ENCODE results near the gene IL12B.
A peak's percentile ranks its signal among the peaks of the same experiment; 100 is the strongest.

IL12B gene

GRCh38 chr5:159333545-159333925 is 3.2 kb upstream of the IL12B start:
- peaks cover 8 to 15% of the 10 kb centered on the region in 2 donors for H3K27me3 ChIP-seq (ENCODE audit: control insufficient read depth in 1 of 2, insufficient read depth in 2 of 2, low read length in 2 of 2)
- no peak overlapping the region for H3K4me3 ChIP-seq (ENCODE audit: low read length in 2 of 2)
- H3K4me1 ChIP-seq (ENCODE audit: control insufficient read depth, insufficient read depth, low read length), result no peaks in the 10 kb centered on the region
- H3K9ac ChIP-seq (ENCODE audit: low read length in 2 of 2), result no peak overlapping the region
- no peaks in the 10 kb centered on the region for H3K36me3 ChIP-seq (ENCODE audit: control insufficient read depth in 2 of 2, insufficient read depth in 2 of 2, low read length in 2 of 2)
- H3K9me3 ChIP-seq (ENCODE audit: control insufficient read depth in 2 of 2, low read length in 2 of 2), result no peaks in the 10 kb centered on the region
- H3K27ac ChIP-seq (ENCODE audit: low read length), result no peak overlapping the region

- no peak overlapping the region for H3K4me3 ChIP-seq (ENCODE audit: low read length in 2 of 2)
- no peaks in the 10 kb centered on the region for H3K9me3 ChIP-seq (ENCODE audit: control insufficient read depth in 2 of 2, low read length in 2 of 2)
- H3K9ac ChIP-seq (ENCODE audit: low read length in 2 of 2), result no peak overlapping the region
- no peaks in the 10 kb centered on the region for H3K36me3 ChIP-seq (ENCODE audit: control insufficient read depth in 2 of 2, insufficient read depth in 2 of 2, low read length in 2 of 2)
- H3K27ac ChIP-seq (ENCODE audit: low read length), result no peak overlapping the region
- no peaks in the 10 kb centered on the region for H3K4me1 ChIP-seq (ENCODE audit: control insufficient read depth, insufficient read depth, low read length)
- peaks cover 8 to 17% of the 10 kb centered on the region in 2 donors for H3K27me3 ChIP-seq (ENCODE audit: control insufficient read depth in 1 of 2, insufficient read depth in 2 of 2, low read length in 2 of 2)
These were observed 2.7 kb upstream of the IL12B start for GRCh38 chr5:159332800-159333544.

- no peaks in the 10 kb centered on the region for H3K4me1 ChIP-seq (ENCODE audit: control insufficient read depth, insufficient read depth, low read length)
- peak overlapping the region in 1 of 2 donors; percentile 58 for H3K4me3 ChIP-seq (ENCODE audit: low read length in 2 of 2)
- no peak overlapping the region for H3K9ac ChIP-seq (ENCODE audit: low read length in 2 of 2)
- no peaks in the 10 kb centered on the region for H3K36me3 ChIP-seq (ENCODE audit: control insufficient read depth in 2 of 2, insufficient read depth in 2 of 2, low read length in 2 of 2)
- no peaks in the 10 kb centered on the region for H3K9me3 ChIP-seq (ENCODE audit: control insufficient read depth in 2 of 2, low read length in 2 of 2)
- H3K27me3 ChIP-seq (ENCODE audit: control insufficient read depth in 1 of 2, insufficient read depth in 2 of 2, low read length in 2 of 2), result peaks cover 8 to 20% of the 10 kb centered on the region in 2 donors
- H3K27ac ChIP-seq (ENCODE audit: low read length), result no peak overlapping the region
These were observed 1.0 kb upstream of the IL12B start for GRCh38 chr5:159331093-159331973.

GRCh38 chr5:159324986-159325385 is 5.3 kb downstream of the IL12B start:
- Histone ChIP-seq H3K4me1 (ENCODE audit: control insufficient read depth, insufficient read depth, low read length) (no peaks in the 10 kb centered on the region), H3K9ac (ENCODE audit: low read length in 2 of 2) (no peak overlapping the region), H3K4me3 (ENCODE audit: low read length in 2 of 2) (no peak overlapping the region), H3K36me3 (ENCODE audit: control insufficient read depth in 2 of 2, insufficient read depth in 2 of 2, low read length in 2 of 2) (no peaks in the 10 kb centered on the region), H3K9me3 (ENCODE audit: control insufficient read depth in 2 of 2, low read length in 2 of 2) (no peaks in the 10 kb centered on the region), H3K27ac (ENCODE audit: low read length) (no peak overlapping the region), H3K27me3 (ENCODE audit: control insufficient read depth in 1 of 2, insufficient read depth in 2 of 2, low read length in 2 of 2) (peaks cover 0 to 13% of the 10 kb centered on the region in 2 donors)

- Histone ChIP-seq H3K4me3 (ENCODE audit: low read length in 2 of 2) (no peak overlapping the region), H3K9ac (ENCODE audit: low read length in 2 of 2) (no peak overlapping the region), H3K27me3 (ENCODE audit: control insufficient read depth in 1 of 2, insufficient read depth in 2 of 2, low read length in 2 of 2) (peaks cover 0 to 12% of the 10 kb centered on the region in 2 donors), H3K9me3 (ENCODE audit: control insufficient read depth in 2 of 2, low read length in 2 of 2) (no peaks in the 10 kb centered on the region), H3K36me3 (ENCODE audit: control insufficient read depth in 2 of 2, insufficient read depth in 2 of 2, low read length in 2 of 2) (no peaks in the 10 kb centered on the region), H3K4me1 (ENCODE audit: control insufficient read depth, insufficient read depth, low read length) (no peaks in the 10 kb centered on the region), H3K27ac (ENCODE audit: low read length) (no peak overlapping the region)
These were observed 6.1 kb downstream of the IL12B start for GRCh38 chr5:159324102-159324755.

- H3K9me3 ChIP-seq (ENCODE audit: control insufficient read depth in 2 of 2, low read length in 2 of 2), result peaks cover 0 to 2% of the 10 kb centered on the region in 2 donors
These were observed 8.1 kb downstream of the IL12B start for GRCh38 chr5:159322180-159322579.

GRCh38 chr5:159319832-159320231 is 10.5 kb downstream of the IL12B start:
- Histone ChIP-seq H3K9me3 (ENCODE audit: control insufficient read depth in 2 of 2, low read length in 2 of 2) (peaks cover 0 to 2% of the 10 kb centered on the region in 2 donors), H3K27ac (ENCODE audit: low read length) (no peak overlapping the region)

More at GRCh38 chr5:159322180-159322579, 8.1 kb downstream of the IL12B start:
- no peaks in the 10 kb centered on the region for H3K36me3 ChIP-seq (ENCODE audit: control insufficient read depth in 2 of 2, insufficient read depth in 2 of 2, low read length in 2 of 2)
- no peak overlapping the region for H3K27ac ChIP-seq (ENCODE audit: low read length)
- no peaks in the 10 kb centered on the region for H3K4me1 ChIP-seq (ENCODE audit: control insufficient read depth, insufficient read depth, low read length)
- no peak overlapping the region for H3K9ac ChIP-seq (ENCODE audit: low read length in 2 of 2)
- no peak overlapping the region for H3K4me3 ChIP-seq (ENCODE audit: low read length in 2 of 2)
- H3K27me3 ChIP-seq (ENCODE audit: control insufficient read depth in 1 of 2, insufficient read depth in 2 of 2, low read length in 2 of 2), result peaks cover 0 to 3% of the 10 kb centered on the region in 2 donors

GRCh38 chr5:159319363-159319762 is 10.9 kb downstream of the IL12B start:
- peaks cover 0 to 2% of the 10 kb centered on the region in 2 donors for H3K9me3 ChIP-seq (ENCODE audit: control insufficient read depth in 2 of 2, low read length in 2 of 2)
- H3K4me1 ChIP-seq (ENCODE audit: control insufficient read depth, insufficient read depth, low read length), result no peaks in the 10 kb centered on the region

More at GRCh38 chr5:159319832-159320231, 10.5 kb downstream of the IL12B start:
- Histone ChIP-seq H3K4me1 (ENCODE audit: control insufficient read depth, insufficient read depth, low read length) (no peaks in the 10 kb centered on the region), H3K4me3 (ENCODE audit: low read length in 2 of 2) (no peak overlapping the region), H3K36me3 (ENCODE audit: control insufficient read depth in 2 of 2, insufficient read depth in 2 of 2, low read length in 2 of 2) (no peaks in the 10 kb centered on the region), H3K27me3 (ENCODE audit: control insufficient read depth in 1 of 2, insufficient read depth in 2 of 2, low read length in 2 of 2) (peaks cover 0 to under 1% of the 10 kb centered on the region in 2 donors), H3K9ac (ENCODE audit: low read length in 2 of 2) (no peak overlapping the region)

GRCh38 chr5:159318448-159318847 is 11.8 kb downstream of the IL12B start:
- no peaks in the 10 kb centered on the region for H3K4me1 ChIP-seq (ENCODE audit: control insufficient read depth, insufficient read depth, low read length)
- H3K4me3 ChIP-seq (ENCODE audit: low read length in 2 of 2), result no peak overlapping the region
- H3K9ac ChIP-seq (ENCODE audit: low read length in 2 of 2), result no peak overlapping the region
- H3K27me3 ChIP-seq (ENCODE audit: control insufficient read depth in 1 of 2, insufficient read depth in 2 of 2, low read length in 2 of 2), result no peaks in the 10 kb centered on the region
- H3K36me3 ChIP-seq (ENCODE audit: control insufficient read depth in 2 of 2, insufficient read depth in 2 of 2, low read length in 2 of 2), result no peaks in the 10 kb centered on the region
- H3K27ac ChIP-seq (ENCODE audit: low read length), result no peak overlapping the region
- peaks cover 0 to 2% of the 10 kb centered on the region in 2 donors for H3K9me3 ChIP-seq (ENCODE audit: control insufficient read depth in 2 of 2, low read length in 2 of 2)

More at GRCh38 chr5:159319363-159319762, 10.9 kb downstream of the IL12B start:
- Histone ChIP-seq H3K27ac (ENCODE audit: low read length) (no peak overlapping the region), H3K9ac (ENCODE audit: low read length in 2 of 2) (no peak overlapping the region), H3K4me3 (ENCODE audit: low read length in 2 of 2) (no peak overlapping the region), H3K36me3 (ENCODE audit: control insufficient read depth in 2 of 2, insufficient read depth in 2 of 2, low read length in 2 of 2) (no peaks in the 10 kb centered on the region), H3K27me3 (ENCODE audit: control insufficient read depth in 1 of 2, insufficient read depth in 2 of 2, low read length in 2 of 2) (no peaks in the 10 kb centered on the region)

GRCh38 chr5:159317849-159318248 is 12.4 kb downstream of the IL12B start:
- peaks cover 0 to 2% of the 10 kb centered on the region in 2 donors for H3K9me3 ChIP-seq (ENCODE audit: control insufficient read depth in 2 of 2, low read length in 2 of 2)
- H3K27ac ChIP-seq (ENCODE audit: low read length), result no peak overlapping the region
- H3K9ac ChIP-seq (ENCODE audit: low read length in 2 of 2), result no peak overlapping the region
- H3K27me3 ChIP-seq (ENCODE audit: control insufficient read depth in 1 of 2, insufficient read depth in 2 of 2, low read length in 2 of 2), result no peaks in the 10 kb centered on the region
- H3K4me3 ChIP-seq (ENCODE audit: low read length in 2 of 2), result no peak overlapping the region
- no peaks in the 10 kb centered on the region for H3K36me3 ChIP-seq (ENCODE audit: control insufficient read depth in 2 of 2, insufficient read depth in 2 of 2, low read length in 2 of 2)
- no peaks in the 10 kb centered on the region for H3K4me1 ChIP-seq (ENCODE audit: control insufficient read depth, insufficient read depth, low read length)
